ENCODE data around the gene SLC25A38. TPM values are rescaled to one million over a fixed set of nuclear protein-coding genes. Genes with fewer than 3 reads are reported as not detected.

Gene SLC25A38
- total and polyA plus RNA-seq, 2 experiments from 2014 or later: 19.8 to 61.9 TPM

- Mint-ChIP-seq H3K27me3 (ENCODE audit: insufficient read depth, low read depth, poor library complexity) (peaks cover 6% of the 10 kb centered on the region), H3K4me1 (peaks cover 39% of the 10 kb centered on the region), H3K36me3 (ENCODE audit: low read depth) (peaks cover 7% of the 10 kb centered on the region; the same call in 1 of the 3 replicates), H3K4me3 (peak overlapping the region; percentile 99), H3K9me3 (no peaks in the 10 kb centered on the region; the same call in 2 of the 3 replicates), H3K27ac (peak overlapping the region; percentile 100)
- Histone ChIP-seq H3K27ac (ENCODE audit: low read depth) (peak overlapping the region; percentile 95), H3K27me3 (ENCODE audit: insufficient read depth) (no peaks in the 10 kb centered on the region), H2AFZ (peak overlapping the region; percentile 91), H3K4me2 (peak overlapping the region; percentile 96), H3K4me3 (peak overlapping the region; percentile 88), H3K36me3 (ENCODE audit: insufficient read depth) (no peaks in the 10 kb centered on the region), H3K4me1 (ENCODE audit: insufficient read depth) (peaks cover 26% of the 10 kb centered on the region), H4K20me1 (replicated peaks; ENCODE audit: insufficient read depth) (peaks cover 42% of the 10 kb centered on the region), H3K9me2 (ENCODE audit: insufficient read depth) (no peaks in the 10 kb centered on the region), H3F3A (replicated peaks; ENCODE audit: low read depth) (no peaks in the 10 kb centered on the region), H3K79me2 (replicated peaks; ENCODE audit: insufficient read depth) (peaks cover 51% of the 10 kb centered on the region)
- no peak for TF ChIP-seq ZNF462 (CRISPR knock-in tag; IDR thresholded peaks at IDR 0.05)
- TF ChIP-seq ZNF114 (CRISPR knock-in tag; IDR thresholded peaks at IDR 0.05): no peak
- TF ChIP-seq CREB1 (CRISPR knock-in tag; IDR thresholded peaks at IDR 0.05; ENCODE audit: low read depth): peak; percentile 76
- TF ChIP-seq EZH2 (IDR thresholded peaks at IDR 0.05; ENCODE audit: low read depth, unreplicated experiment): no peak
- peak; percentile 72 for TF ChIP-seq POLR2AphosphoS5 (IDR thresholded peaks at IDR 0.05; ENCODE audit: low read depth)
- ATAC-seq: peak; percentile 89
- peak; percentile 98 for DNase-seq (ENCODE audit: low spot score)
These were observed 903 bp downstream of the SLC25A38 start for GRCh38 chr3:39383881-39384664.
